Superior temporal gyrus (tissue), 1 donor: ENCODE measurements around the gene ENHO.

ENCODE experiments used
- DNase-seq: peaks from one replicate; pipeline ENCODE4 v3.0.0-alpha.2; 2016; ENCODE audit errors: extremely low spot score

The ENHO gene

DNA sequence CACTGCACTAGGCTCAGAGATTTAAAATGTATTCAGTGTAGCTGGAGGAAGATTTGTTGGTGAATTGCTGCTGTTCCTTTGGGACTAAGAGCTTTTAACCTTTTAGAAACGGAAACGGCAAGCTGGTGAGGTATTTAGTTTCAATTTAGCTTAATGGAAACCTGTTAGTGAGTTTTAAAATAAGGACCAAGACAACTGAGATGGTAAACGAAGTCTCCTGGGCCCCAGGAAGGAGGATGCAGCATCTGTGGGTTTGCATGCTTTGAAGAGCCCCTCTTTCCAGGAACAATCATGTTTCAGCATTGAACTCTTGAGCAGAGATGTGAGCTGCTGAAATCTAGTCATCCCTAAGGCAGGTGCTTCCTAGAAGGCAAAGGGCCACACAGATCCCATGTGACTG, 47.7 kb downstream of the ENHO start:
- no peak for DNase-seq
